GM21515 (cell line): Measurements from ENCODE around the gene MEGF10.

Experiments used
- ATAC-seq: cut with Tn5 transposase; IDR thresholded peaks from one replicate; pipeline ENCODE4 v1.9.1; 2021; ENCODE audit not compliant: unreplicated experiment

Gene MEGF10

DNA sequence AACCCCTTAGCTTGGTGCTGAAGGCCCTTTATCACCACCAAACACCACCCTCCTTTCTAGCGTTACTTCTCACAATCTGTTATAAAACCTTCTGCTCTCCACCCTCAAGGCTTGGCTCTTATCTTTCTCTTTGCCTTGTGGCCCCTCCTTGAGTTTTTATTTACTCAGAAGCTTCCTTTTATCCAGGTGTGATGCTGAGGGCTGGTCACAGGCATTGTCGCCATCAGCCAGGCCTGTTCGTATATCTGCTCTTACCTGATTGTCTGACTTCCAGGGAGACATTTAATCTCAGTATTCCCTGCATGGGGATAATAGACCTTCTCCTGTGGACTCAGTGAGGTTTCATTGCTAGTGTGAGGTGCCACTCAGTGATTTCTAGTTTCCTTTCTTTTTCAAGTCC, 34.2 kb downstream of the MEGF10 start:
- no peak for ATAC-seq

DNA sequence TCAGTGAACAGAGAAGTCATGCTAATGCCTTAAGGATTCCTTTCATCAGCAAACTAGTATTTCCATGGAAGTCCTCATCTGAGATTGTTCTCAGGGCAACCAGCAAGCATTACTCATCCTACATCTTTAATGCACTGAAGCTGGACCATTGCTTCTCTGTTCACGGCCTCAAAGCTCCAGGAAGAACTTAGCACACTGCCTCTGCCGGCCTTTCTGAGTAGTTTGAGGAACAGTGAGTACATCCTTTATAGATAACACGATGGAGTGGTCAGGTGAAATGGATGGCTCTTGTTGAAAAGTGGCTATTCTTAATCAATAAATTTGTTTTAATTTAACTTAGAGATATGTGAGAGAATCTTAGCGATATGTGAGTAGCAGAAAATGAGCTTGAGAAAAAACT, 35.8 kb downstream of the MEGF10 start:
- ATAC-seq, result no peak

DNA sequence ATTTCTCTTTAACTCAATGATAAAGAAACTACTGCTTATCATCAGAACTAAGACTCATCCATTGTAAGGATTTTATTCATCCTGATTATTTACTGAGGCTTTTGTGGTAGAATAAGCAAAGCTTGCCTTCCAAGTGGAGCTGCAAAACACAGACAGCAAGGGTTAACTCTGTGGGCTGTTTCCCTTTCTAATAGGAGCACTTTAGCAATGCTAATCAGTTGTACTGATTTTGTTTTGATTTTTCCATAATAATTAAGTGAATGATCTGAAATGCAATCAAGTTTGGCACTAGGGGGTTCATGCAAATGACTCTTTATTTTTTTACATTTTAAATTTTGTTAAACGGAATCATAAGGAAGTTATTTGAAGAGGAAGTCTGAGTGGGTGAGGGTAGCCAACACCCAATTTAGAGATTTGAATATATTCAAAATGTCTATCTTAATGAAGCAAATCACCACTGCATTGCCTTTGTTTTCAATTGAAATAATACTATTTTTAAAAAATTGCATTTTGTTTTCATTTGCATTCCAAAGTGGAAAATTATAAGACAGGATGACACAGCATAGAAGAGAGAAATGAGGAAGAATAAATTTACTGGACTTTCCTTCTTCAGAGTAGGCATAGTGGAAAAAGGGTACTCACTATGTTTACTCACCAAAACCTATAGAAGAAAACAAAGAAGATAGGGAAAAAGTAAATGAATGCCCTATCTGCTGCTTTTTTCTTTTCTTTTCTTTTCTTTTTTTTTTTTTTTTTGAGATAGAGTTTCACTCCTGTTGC, 36.6 kb downstream of the MEGF10 start:
- no peak for ATAC-seq

DNA sequence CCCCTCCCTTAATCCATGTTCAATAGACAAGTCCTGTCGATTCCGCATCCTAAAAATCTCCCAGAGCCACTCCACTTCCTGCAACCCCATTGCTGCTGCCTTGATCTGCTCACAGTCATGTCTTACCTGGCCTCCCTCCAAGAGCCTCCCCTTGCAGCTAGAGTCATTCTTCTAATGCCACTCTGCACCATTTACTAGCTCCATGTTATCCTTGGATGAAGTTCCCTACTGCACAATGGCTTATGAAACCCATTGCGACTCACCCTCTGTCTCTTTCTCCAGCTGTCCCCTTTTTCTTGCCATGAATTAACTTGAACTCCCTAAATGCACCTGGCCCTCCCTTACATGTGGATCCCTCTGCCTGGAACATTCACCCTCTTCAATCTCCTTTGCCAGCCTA, 39.5 kb downstream of the MEGF10 start:
- no peak for ATAC-seq

DNA sequence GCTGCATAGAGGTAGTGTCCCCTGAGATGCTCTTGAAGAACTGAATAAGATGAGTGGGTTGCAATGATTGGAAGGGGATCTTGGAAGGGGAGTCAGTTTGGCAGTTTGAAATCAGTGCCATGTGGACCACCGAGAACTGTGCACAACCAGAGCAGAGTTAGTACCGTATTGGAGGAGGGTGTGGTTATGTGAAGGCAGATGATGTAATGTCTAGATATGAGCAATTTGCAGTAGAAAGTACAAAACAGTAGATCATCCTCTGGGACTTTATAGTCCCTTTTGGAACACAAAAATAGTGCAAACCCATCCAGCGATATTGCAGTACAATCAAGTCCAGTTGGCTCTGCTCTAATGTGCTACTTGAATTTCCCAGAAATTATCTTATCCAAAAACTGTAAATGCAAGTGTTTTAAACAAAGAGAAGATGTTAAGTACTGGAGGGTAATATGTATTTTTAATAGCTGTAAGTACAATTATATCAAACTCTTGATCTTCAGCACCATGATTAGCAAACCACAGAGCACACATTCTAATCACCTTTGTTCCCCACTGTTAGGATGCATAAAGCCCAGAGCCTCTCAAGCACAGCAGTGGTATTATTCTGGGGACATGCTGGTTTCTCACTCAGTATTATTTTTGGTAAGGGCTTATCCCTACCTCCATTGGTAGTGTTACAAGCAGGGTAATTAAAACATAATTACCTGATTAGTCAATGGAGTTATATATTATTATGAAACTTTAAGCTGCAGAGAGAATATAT, 41.5 kb downstream of the MEGF10 start:
- no peak for ATAC-seq

DNA sequence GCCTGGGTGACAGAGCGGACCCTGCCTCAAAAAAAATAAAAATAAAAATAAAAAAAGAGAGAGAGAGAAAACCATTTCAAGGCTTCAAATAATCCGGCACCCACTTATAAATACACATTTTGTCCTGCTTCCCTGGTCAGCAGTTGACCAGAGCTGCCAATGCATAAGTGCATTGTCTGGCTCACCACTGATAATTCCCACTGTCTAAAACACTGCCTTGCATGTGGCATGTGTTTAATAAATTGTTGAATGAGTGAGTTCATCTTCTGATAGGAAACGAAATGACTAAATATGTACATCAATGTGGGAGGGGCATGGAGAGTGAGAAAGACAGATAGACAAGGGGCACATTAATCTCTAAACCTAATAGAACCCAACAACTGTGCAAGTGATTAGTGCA, 42.9 kb downstream of the MEGF10 start:
- ATAC-seq, result no peak

DNA sequence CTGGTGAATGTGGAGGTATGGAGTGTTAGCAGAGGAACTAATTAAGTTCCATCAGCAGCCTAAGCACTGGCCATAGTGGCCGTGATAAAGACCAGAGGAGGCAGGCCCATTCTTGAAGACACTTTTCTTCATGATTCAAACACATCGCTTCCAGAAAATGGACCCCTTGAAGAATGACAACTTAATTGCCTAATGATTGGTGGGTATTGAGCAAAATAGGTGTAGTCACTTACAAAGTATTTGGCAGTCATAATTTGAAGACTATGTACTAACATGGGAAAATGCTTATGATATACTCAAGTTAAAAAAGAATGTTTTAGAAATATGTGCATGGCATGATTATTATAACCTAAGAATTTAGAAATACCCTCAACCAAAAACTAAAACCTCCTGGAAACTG, 44.8 kb downstream of the MEGF10 start:
- ATAC-seq, result no peak

DNA sequence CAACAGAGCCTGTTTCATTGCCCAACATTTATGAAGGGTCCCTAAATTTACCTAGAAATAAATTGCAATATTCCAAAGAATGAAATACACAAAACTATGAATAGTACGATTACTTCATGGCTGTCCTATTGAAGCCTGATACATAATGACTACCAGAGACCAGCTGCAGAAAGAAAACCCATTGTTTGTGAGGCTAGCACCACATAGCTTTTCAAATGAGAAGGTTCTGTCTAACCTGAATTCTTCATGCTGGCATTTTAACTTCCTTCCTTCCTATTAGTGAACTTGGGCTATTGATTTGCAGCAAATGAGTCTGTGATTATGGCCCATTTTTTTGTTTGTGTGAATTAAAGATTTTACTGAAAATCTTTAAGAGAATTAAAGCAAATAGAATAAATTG, 47.3 kb downstream of the MEGF10 start:
- no peak for ATAC-seq

DNA sequence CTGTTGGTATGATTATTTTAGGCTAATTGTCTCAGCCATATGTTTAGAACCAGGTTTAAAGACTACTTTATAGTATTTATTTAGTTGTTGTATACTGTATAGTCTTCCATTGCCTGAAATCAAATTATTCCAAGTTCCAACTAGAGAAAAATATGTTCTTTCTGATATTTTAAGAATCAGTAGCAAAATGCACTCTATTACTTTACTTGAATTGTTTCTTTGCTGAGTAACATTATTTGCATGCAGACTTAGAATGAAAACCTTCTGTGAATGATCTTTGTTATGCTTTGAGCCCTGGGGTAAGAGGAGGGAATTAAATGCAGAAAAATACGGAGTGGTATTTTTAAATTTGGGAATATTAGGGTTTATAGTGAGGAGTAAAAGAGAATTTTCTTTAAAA, 47.9 kb downstream of the MEGF10 start:
- ATAC-seq, result no peak

DNA sequence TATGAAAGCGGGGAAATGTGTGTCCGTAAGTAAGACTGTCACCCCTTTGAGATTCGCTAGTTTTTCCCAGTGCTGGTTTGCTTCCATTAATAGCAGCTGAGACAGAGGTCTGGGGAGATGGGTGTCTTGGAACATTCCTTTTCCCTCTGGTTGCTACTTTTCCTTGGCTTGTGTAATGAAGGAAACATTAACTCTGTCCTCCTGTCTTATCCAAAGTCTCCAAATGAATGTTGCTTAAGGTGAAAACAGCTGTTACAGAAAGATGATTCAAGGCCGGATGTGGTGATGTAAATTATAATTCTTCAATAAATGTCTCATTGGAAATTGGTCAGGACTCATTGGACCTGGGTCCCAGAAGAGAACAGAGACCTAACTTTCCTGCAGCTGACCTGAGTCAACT, 50.0 kb downstream of the MEGF10 start:
- no peak for ATAC-seq

DNA sequence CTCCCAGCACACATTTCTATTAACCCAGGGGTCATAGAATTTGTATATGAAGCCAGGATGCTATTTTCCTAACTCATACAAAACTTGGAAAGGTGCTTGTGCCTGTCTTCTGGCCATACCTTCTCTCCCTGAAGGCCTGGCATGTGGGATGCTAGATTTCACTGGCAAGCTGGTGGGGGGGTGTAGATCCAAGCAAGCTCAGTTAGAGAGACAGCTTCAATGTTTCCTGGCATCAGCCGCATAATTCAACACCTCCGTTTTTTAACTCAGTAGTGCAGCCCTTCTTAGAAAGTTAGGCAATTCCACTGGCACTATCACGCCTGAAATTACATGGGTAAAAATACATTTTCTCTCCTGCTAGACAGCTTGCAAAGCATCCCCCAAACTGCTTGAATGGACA, 51.8 kb downstream of the MEGF10 start:
- ATAC-seq, result no peak

DNA sequence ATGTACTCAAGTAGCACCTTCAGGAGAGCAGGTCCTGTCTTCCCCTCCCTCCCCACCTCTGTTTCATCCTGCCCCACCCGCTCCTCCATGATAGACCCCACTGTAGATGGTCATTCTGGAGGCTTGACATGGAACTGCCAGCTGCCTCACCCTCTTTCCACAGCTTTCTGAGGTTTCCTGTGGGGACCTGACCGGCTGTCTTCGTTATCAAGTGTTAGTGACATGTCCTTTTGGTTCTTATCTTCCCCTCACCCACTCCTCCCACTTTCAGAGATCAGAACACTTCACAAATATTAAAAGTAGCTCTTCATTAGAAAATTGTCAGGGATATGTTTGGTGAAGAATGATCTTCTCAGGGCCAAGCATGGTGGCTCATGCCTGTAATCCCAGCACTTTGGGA, 52.7 kb downstream of the MEGF10 start:
- ATAC-seq, result no peak

DNA sequence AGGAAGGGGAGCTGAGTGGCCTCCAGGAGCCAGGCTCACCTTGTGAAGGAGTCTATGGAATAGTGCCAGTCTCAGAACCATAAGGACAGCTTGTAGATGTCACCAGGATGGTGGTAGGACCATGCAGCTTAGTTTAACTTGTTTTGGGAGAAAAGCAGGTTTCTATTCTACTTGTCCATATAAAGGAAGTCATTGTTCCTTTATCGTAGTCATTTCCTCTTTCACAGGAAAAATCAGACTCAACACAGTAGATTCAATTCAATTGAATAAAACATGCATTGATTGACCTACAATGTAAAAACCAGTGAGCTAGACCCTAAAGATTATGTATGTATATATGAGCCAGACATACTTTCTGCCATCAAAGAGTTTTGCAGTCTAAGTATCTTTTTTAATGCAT, 53.3 kb downstream of the MEGF10 start:
- no peak for ATAC-seq

DNA sequence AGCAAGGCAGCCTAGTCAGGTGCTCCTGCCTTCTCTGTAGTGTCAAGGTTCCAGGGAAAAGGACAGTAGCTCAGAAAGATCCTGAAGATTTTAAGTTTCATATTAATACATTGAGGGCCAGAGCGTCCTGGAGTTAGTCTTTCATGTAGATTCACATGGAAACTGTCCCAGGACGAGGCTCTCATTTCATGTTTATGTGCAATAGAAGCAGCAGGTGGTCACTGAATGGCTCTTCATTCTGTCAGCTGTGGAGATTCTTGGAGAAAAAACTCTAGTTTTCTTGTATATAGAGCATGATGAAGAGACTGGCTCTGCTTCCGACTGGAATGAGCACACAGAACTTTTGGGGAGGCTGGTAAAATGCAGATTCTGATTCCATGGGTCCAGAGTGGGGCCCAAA, 54.3 kb downstream of the MEGF10 start:
- no peak for ATAC-seq

DNA sequence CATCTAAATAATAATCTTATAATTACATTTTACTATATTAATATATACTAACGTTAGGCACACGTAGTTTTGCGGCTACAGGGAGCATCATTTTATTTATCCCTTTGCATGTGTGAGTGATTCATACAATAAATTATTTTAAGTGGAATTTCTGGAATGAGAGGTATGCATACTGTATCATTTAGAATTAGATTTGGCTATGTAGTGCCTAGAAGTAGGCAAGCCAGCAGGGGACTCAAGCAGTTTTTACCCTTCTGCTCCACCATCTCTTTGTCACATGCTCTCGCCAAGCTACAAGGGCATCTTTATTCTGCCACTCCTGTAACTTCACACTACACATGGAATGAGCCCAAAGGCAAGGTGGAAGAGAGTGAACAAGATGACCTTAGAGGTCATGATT, 60.8 kb downstream of the MEGF10 start:
- ATAC-seq, result no peak

DNA sequence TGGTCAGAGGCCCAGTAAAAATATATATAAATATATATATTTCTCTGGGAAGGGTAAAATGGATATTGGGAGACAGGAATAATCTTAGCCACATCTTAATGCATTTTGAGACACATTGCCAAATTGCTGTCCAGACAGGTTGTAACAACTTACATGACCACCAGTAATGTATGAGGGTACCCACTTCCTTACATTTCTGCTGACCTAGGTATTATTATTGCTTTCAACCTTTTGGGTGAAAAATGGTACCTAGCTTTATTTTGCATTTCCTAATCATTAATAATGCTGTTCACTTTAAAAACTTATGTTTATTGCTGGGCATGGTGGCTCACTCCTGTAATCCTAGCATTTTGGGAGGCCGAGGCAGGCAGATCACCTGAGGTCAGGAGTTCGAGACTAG, 61.5 kb downstream of the MEGF10 start:
- ATAC-seq, result no peak

DNA sequence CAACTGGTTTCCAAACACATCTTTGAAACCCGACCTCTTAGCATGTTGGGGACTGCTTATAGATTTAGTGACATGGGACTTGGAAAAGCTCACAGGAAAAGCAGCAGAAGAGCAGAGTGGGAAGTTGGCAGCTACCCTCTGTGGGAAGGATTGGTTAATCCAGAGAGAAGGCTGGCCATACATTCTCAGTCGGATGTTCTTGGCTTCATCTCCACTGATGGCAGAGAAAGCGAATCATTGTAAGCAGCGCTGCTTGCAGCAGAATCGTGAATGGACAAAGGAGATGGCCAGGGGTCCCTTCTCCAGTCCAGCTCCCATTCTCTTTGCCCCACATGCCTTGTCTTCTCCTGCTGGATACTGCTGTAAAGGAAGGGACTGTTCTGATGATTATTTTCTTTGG, 62.7 kb downstream of the MEGF10 start:
- no peak for ATAC-seq

DNA sequence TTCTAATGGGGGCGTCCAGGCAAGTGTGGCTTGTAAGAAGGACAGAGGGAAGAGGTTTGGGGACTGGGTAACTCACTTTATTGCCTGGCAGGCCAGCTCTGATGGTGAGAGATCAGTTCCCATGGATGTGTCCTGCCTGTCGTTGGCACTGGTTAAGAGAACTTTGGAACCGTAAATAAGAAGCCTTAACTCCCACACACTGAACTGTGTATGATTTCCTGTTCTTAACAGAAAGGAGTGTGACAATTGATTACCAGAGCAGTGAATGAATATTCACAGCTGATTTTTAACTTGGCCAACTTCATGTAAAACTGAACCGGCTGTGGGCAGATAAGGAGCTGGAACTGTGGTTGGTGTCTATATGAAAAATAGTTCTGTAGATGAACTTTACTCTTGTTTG, 63.2 kb downstream of the MEGF10 start:
- no peak for ATAC-seq

DNA sequence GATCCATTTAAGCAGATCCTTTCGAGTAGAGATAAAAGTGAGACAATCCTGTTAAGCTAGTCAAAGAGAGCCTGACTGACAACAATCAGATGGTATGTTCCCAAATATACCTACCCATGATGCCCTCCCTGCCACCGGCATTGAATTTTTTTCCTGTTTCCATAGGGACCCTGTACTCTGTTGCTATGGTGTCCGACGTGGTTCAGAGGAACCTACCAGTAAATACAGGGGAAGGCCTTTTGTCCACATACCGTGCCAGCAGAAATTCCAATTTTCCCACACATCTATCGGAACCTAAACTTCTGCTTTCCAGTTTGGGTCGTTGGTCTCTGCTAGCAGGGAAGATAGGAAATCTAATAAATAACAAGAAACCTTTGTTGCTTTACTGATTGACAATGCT, 64.7 kb downstream of the MEGF10 start:
- ATAC-seq, result no peak

DNA sequence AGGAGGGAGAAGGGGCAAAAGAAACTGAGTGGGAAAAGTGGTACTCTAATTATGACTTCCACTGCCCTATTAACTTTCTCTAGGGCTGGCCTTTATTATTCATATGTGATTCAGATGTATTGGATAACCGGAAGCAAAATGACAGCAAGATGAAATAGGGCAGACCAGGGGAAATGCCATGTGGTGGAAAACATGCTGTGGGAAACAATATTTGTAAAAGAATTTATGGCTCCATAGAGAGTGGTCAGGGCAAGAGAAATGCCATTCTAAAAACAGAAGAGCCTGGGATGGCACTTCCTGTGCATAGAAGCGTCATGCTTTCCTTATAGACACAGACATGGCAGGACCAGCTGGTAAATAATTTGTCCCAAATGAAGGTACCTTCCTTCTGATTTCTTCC, 67.7 kb downstream of the MEGF10 start:
- ATAC-seq, result no peak

DNA sequence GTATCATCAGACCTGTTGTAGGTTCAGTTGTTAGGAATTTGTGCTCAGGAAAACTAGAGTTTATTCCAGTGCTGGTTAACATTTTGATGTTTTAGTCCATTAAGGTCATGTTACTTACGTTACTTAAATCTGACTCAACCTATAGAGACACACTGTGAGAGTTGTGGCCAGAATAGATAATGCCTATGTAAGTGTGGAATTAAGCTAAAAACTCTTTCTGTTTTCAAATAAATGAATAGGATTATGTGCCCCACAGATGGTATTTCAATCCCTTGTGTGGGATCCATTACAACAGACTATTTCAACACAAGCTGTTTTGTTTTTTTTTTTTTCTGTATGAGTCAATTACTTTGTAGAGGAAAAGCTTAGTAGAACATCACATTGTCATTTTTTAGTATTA, 68.1 kb downstream of the MEGF10 start:
- ATAC-seq, result no peak

DNA sequence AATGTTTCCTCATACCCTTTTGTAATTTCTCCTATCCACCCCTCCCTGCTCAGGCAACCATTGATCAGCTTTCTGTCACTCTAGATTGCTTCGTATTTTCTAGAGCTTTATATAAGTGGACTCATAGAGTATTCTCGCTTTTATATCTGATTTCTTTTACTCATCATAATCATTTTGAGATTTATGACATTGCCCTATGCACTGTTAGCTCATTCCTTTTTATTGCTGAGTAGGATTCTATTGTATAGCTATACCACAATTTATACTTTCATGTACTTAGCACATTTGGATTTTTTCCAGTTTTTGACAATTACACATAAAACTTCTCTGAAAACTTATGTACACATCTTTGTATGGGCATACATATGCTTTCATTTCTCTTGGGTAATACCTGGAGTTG, 68.9 kb downstream of the MEGF10 start:
- no peak for ATAC-seq

DNA sequence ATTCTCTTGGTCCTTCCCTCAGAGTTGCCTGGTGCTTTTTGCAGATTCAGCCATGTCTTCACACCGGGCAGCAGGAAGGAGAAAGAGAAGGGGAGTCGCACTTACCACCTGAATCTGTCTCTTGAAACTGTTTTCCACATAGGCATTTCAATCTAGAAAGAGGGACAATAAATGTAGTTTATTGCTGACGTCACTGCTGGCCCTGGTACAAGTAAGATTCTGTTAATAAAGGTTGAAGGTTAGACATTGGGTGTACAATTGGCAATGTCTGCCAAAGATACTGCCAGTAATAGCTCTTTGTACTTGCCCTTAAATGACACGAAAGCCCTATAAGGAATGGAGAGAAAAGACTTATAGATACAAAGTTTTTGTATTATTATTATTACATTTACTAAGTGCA, 72.8 kb downstream of the MEGF10 start:
- no peak for ATAC-seq
